BE2C (cell line): ENCODE measurements around the gene KCTD6.

Experiments used
- DNase-seq: peaks from one replicate; pipeline ENCODE4 v3.0.0-alpha.2; 2020
- H3K27me3 ChIP-seq: fragments of 250-450 bp; sonication (Bioruptor Pico); 2 replicates; pipeline ENCODE4 v1.5.1; 2020; ENCODE audit warnings: mild to moderate bottlenecking
- H3K36me3 ChIP-seq: fragments of 250-450 bp; sonication (Bioruptor Pico); 2 replicates; pipeline ENCODE4 v1.5.1; 2020; ENCODE audit warnings: mild to moderate bottlenecking
- H3K4me1 ChIP-seq: fragments of 250-450 bp; sonication (Bioruptor Pico); 2 replicates; pipeline ENCODE4 v1.5.1; 2020
- H3K4me3 ChIP-seq: 2 replicates; pipeline ENCODE4 v1.5.1; 2011; ENCODE audit warnings: low read depth, low read length
- H3K9me3 ChIP-seq: fragments of 250-450 bp; sonication (Bioruptor Pico); 2 replicates; pipeline ENCODE4 v1.5.1; 2020
- TF ChIP-seq, protein P1 (sequence below): IDR thresholded peaks from 2 replicates; pipeline ENCODE4 v1.5.1; 2012; ENCODE audit warnings: mild to moderate bottlenecking, low read depth, low read length

The KCTD6 gene

DNA sequence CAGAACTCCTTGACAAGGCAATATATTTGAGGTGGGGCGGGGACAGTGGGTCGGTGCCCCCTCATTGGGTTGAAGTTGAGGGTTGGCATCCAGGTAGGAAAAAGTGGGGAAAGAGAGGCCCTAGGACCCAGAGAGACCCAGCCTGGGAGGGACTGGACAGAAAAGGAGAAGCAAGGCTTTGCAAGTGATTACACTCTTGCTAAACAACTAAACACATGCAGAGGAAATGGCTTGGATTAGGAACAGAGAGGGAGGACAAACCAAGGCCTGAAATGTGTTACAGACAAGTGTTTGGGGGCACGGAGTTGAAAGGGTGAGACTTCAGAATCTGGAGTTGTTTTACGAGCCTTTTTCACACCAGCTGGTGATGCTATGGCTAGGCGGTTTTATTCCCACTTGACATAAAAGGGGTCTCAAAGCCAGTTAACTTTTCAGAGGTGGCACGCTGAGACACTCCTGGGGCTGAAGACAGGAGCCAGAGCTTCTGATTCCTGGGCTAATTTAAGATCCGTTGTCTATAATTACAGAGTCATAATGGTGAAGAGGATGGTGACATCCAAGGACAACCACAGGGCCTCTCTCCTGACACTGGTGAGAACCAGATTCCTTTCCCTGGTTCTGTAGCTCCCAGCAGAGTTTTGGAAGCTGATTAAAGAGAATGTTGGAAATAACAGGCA is 7.7 kb upstream of the KCTD6 start:
- Histone ChIP-seq H3K27me3 (no peaks in the 10 kb centered on the region), H3K4me3 (no peak overlapping the region), H3K9me3 (no peaks in the 10 kb centered on the region), H3K4me1 (no peaks in the 10 kb centered on the region), H3K36me3 (no peaks in the 10 kb centered on the region)
- TF ChIP-seq, protein P1, sequence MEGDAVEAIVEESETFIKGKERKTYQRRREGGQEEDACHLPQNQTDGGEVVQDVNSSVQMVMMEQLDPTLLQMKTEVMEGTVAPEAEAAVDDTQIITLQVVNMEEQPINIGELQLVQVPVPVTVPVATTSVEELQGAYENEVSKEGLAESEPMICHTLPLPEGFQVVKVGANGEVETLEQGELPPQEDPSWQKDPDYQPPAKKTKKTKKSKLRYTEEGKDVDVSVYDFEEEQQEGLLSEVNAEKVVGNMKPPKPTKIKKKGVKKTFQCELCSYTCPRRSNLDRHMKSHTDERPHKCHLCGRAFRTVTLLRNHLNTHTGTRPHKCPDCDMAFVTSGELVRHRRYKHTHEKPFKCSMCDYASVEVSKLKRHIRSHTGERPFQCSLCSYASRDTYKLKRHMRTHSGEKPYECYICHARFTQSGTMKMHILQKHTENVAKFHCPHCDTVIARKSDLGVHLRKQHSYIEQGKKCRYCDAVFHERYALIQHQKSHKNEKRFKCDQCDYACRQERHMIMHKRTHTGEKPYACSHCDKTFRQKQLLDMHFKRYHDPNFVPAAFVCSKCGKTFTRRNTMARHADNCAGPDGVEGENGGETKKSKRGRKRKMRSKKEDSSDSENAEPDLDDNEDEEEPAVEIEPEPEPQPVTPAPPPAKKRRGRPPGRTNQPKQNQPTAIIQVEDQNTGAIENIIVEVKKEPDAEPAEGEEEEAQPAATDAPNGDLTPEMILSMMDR: no peak
- no peak for DNase-seq

DNA sequence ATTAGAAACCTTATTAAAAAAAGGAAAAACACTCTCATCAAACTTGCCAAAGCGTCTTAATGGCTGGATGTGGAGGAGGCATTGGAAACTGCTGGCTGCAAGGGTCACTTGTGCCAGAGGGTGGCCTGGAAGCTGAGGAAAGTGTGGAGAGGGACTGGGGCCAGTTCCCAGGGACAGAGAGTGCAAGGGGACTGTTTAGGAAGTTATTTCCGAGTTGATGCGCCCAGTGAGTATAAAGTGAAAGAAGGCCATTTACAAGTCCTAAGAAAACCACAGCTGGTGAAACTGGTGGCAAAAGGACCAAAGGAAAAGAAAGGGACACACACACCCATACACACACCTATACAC is 7.2 kb upstream of the KCTD6 start:
- Histone ChIP-seq H3K36me3 (no peaks in the 10 kb centered on the region), H3K27me3 (no peaks in the 10 kb centered on the region), H3K4me1 (no peaks in the 10 kb centered on the region), H3K4me3 (no peak overlapping the region), H3K9me3 (no peaks in the 10 kb centered on the region)
- no peak for DNase-seq
- TF ChIP-seq, protein P1: no peak

DNA sequence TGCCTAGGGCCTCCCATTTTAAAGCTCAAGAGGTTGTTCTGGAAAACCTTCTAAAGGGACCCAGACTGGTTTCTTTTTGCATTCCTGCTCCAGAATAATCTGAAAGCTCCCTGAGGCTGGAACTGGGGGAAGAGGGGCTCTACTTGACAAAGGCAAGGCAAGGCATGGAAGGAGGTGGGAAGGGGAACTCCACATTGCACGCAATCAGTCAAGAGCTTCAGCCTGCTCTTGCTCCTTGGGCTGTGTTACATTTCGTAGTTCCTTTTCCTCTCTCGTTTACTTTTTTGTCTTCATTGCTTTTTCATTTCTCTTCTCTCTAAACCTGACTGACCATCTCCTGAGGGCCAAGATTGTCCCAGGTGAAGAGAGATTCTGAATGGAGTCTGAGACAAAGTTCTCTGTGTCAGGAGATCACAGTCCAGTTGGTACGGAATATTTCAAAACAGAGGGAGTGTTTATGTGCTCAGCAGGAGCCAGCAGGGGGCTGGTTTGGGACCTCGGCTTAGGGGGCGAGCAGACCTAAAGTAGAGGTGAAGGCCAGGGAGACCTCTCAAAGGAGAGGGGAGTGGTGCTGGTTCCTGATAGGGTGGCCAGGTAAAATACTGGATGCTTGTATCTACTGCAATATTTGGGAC is 6.0 kb upstream of the KCTD6 start:
- TF ChIP-seq, protein P1: no peak
- Histone ChIP-seq H3K4me3 (no peak overlapping the region), H3K9me3 (no peaks in the 10 kb centered on the region), H3K36me3 (no peaks in the 10 kb centered on the region), H3K27me3 (no peaks in the 10 kb centered on the region), H3K4me1 (no peaks in the 10 kb centered on the region)
- DNase-seq: no peak

DNA sequence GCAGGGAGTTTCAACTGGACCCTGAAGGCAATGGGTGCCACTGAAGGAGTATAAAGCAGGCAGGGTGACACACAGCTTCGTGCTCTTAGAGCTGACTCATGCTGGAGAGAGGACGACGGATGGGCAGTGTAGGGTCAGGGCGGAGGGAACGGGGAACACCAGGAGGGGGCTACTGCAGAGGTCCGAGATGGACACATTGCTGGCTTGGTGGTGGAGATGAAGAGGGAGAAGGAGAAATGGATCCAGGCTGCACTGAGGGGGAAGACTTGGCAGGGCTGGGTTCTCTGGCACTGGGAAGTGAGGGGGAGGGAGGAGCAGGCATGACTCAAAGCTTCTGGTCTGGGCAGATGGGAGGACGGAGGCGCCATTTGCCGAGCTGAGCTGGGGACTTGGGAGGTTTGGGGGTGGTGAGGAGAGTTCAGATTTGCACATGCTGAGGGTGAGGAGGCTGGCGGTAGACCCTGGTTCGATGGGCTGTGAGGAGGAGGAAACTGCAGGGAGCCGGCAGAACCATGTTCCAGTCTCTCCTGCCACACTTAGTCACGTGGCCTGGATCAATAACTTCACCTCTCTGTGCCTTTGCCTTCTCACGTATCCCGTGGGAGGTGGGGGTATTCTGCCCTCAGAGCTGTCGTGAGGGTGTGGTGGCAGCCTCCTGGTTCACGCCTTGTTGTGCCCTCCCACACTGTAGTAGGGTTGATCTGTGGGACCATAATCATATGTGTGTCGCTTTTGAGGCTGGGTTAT is 4.6 kb upstream of the KCTD6 start:
- Histone ChIP-seq H3K27me3 (no peaks in the 10 kb centered on the region), H3K36me3 (no peaks in the 10 kb centered on the region), H3K4me1 (no peaks in the 10 kb centered on the region), H3K9me3 (no peaks in the 10 kb centered on the region), H3K4me3 (no peak overlapping the region)
- TF ChIP-seq, protein P1: no peak
- peak; percentile 14 for DNase-seq

DNA sequence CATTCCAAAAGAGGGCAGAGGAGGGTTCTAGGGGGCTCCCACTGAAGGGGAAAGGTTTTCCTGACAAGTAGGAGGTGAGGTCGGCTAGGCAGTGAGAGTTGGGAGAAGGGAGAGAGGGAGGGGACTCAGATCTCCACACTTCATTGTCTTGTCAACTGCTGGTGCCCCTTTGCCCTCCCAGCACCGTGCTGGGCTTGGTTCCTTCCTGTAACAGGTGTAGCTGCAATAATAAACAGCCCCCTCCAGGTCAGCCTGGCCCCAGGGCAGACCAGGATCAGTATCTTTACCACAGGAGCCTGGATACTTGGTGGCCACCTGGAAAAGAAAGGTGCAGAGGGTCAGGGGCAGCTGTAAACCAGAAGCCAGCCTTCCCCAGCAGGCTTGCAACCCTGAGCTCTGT is 2.9 kb upstream of the KCTD6 start:
- no peaks in the 10 kb centered on the region for H3K4me1 ChIP-seq
- no peaks in the 10 kb centered on the region for H3K9me3 ChIP-seq
- no peak overlapping the region for H3K4me3 ChIP-seq
- TF ChIP-seq, protein P1: no peak
- H3K36me3 ChIP-seq: no peaks in the 10 kb centered on the region
- DNase-seq: no peak
- H3K27me3 ChIP-seq: no peaks in the 10 kb centered on the region
